Heart right ventricle (tissue), 16 donors: ENCODE data around the gene ITPR3. TPM values are rescaled to one million over a fixed set of nuclear protein-coding genes. Genes with fewer than 3 reads are reported as not detected.

ENCODE experiments used
- ATAC-seq, 8 donors: fragments of 200-7000 bp; cut with Tn5 transposase; one replicate each; pipeline ENCODE4 v1.9.1; 2020; ENCODE audit warnings: mild to moderate bottlenecking in 8 of 8, moderate library complexity in 8 of 8, moderate number of reproducible peaks in 1 of 8
- DNase-seq, 2 donors: peaks; one replicate each; pipeline ENCODE4 v3.0.0-alpha.2; 2020
- H3K27ac ChIP-seq, 10 donors: fragments of 200-600 bp; sonication (generic) in 2 of 10; one replicate each; pipeline versions ENCODE4 v1.5.0 to v1.8.0; 2020 to 2022; ENCODE audit warnings: mild to moderate bottlenecking in 3 of 10
- H3K27me3 ChIP-seq, 7 donors: fragments of 200-600 bp; one replicate each; pipeline ENCODE4 v1.8.0; 2021 to 2022; ENCODE audit warnings: mild to moderate bottlenecking in 2 of 7
- H3K36me3 ChIP-seq, 9 donors: fragments of 200-600 bp; sonication (generic) in 1 of 9; one replicate each; pipeline versions ENCODE4 v1.5.0 to v1.8.0; 2020 to 2022; ENCODE audit warnings: mild to moderate bottlenecking in 2 of 9
- H3K4me1 ChIP-seq, 9 donors: fragments of 200-600 bp; sonication (generic) in 1 of 9; one replicate each; pipeline versions ENCODE4 v1.5.0 to v1.8.0; 2020 to 2022; ENCODE audit warnings: mild to moderate bottlenecking in 4 of 9
- H3K4me3 ChIP-seq, 10 donors: fragments of 200-600 bp; sonication (generic) in 2 of 10; one replicate each; pipeline versions ENCODE4 v1.5.0 to v1.8.0; 2020 to 2022; ENCODE audit warnings: mild to moderate bottlenecking in 7 of 10, moderate library complexity in 2 of 10
- H3K9me3 ChIP-seq, 11 donors: fragments of 200-600 bp in 10 of 11; sonication (generic) in 2 of 11; one replicate each; pipeline versions ENCODE4 v1.5.0 to v1.8.0; 2013 to 2022; ENCODE audit warnings: mild to moderate bottlenecking in 2 of 11, control low read depth in 1 of 11, moderate library complexity in 1 of 11
- CTCF ChIP-seq, 9 donors: fragments of 200-600 bp; sonication (generic) in 2 of 9; IDR thresholded peaks; one replicate each; pipeline versions ENCODE4 v1.5.0 to v1.8.0; 2021 to 2022; ENCODE audit warnings: antibody characterized with exemption in 9 of 9, mild to moderate bottlenecking in 5 of 9, moderate library complexity in 1 of 9
- WGBS, 2 donors: extraction: QIAGEN DNeasy Blood & Tissue Kit; methylation state at CpG; one replicate each; pipeline ENCODE4 v1.1.7; 2013; ENCODE audit warnings: inconsistent platforms in 1 of 2; 5-methylcytosine and 5-hydroxymethylcytosine counted together
- intact Hi-C, 10 donors: fragments of 100-400 bp; cut with DNase I; formaldehyde crosslinking; loops; one replicate each; pipeline versions ENCODE4 v1.11.1 to v1.14.2; 2022
- polyA plus RNA-seq, 2 donors: library from polyadenylated mRNA; stranded (reverse); fragments of 200-250 nt; gene quantifications; one replicate each; pipeline ENCODE4 v1.2.3, GENCODE V29; 2013
- total RNA-seq, 10 donors: library from RNA; stranded (reverse); fragmentation: NEBNext Ultra II Directional in 3 of 10; extraction: Animal tissue kit (Norgen Biotek cat#: 25700) in 3 of 10; gene quantifications; one replicate each; pipeline versions ENCODE4 v1.2.1 to v1.2.4, GENCODE V29; 2021 to 2023
- donor health status: Arrhythmogenic right ventricular cardiomyopathy.
- donor health status: ischemic (EF 13 %, LVEDD 7.1; RV severe dilation, severe dysfunction).
- donor health status: healthy with polysubstance abuse.
- donor health status: DM: no; HTN: yes; CAD: no.
- donor health status: DM: no; HTN: no; CAD: no.
- donor health status: ischemic (EF 25% LVEDD 6.9; RV normal size, moderate dysfunction).
- donor health status: ischemic (EF 25% LVEDD 5.7; RV mildly dilated, moderate dysfunction).
- donor health status: healthy.
- donor health status: DM: yes; HTN: yes; CAD: no.
- donor health status: Ischemic cardiomyopathy.
- donor health status: ischemic (EF 35%, LVEDD 5.7; RV mildly dilated, moderate dysfunction).
- donor health status: nonischemic (EF 11% LVEDD 7.7; RV severe dilation, severe dysfunction).
- donor health status: DM: yes; HTN: yes; CAD: no.
- donor health status: PGD.
- donor health status: ischemic (EF 29% LVEDD 5.4; RV normal size, mild dysfunction).
- donor health status: nonischemic (EF 23%, LVEDD 6.1; RV moderate dilation, normal function).

ITPR3 gene
- total and polyA plus RNA-seq, 12 donors: 3.2 to 16.7 (median 6.0) TPM

GRCh38 chr6:33623895-33624381 is 2.8 kb downstream of the ITPR3 start:
- Histone ChIP-seq H3K9me3 (no peaks in the 10 kb centered on the region), H3K27me3 (peaks cover 0 to 11% (median 8%) of the 10 kb centered on the region in 7 donors), H3K4me3 (no peak overlapping the region), H3K4me1 (peaks cover 0 to 49% (median 22%) of the 10 kb centered on the region in 9 donors), H3K36me3 (peaks cover 0 to 20% (median 0%) of the 10 kb centered on the region in 9 donors), H3K27ac (no peak overlapping the region)
- no peak for ATAC-seq
- TF ChIP-seq CTCF (IDR thresholded peaks at IDR 0.05): no peak
- no peak for DNase-seq
- 80 to 94% methylated on average over 6 of the region's 6 CpGs for WGBS, 2 donors
- intact Hi-C loops: loop anchor here in 2 of 10 donors (5.0 kb wide), 1 partner anchor 37 kb away; no protein-coding TSS in a partner anchor

GRCh38 chr6:33624856-33625255 is 3.7 kb downstream of the ITPR3 start:
- Histone ChIP-seq H3K4me1 (peaks cover 0 to 40% (median 21%) of the 10 kb centered on the region in 9 donors), H3K9me3 (no peaks in the 10 kb centered on the region), H3K27ac (no peak overlapping the region), H3K27me3 (peaks cover 0 to 11% (median 8%) of the 10 kb centered on the region in 7 donors), H3K4me3 (no peak overlapping the region), H3K36me3 (peaks cover 0 to 20% (median 0%) of the 10 kb centered on the region in 9 donors)
- ATAC-seq (no peak), DNase-seq (no peak)
- no peak for TF ChIP-seq CTCF (IDR thresholded peaks at IDR 0.05)
- WGBS, 2 donors: 91% methylated on average over 4 of the region's 4 CpGs
- intact Hi-C loops: loop anchor here in 2 of 10 donors (5.0 kb wide), 1 partner anchor 38 kb away; no protein-coding TSS in a partner anchor

- Histone ChIP-seq H3K4me1 (peaks cover 0 to 26% (median 13%) of the 10 kb centered on the region in 9 donors), H3K4me3 (no peak overlapping the region), H3K27me3 (no peaks in the 10 kb centered on the region), H3K27ac (no peak overlapping the region), H3K36me3 (peaks cover 0 to 20% (median 0%) of the 10 kb centered on the region in 9 donors), H3K9me3 (no peaks in the 10 kb centered on the region)
- DNase-seq: no peak
- WGBS, 2 donors: 58 to 67% methylated on average over 5 of the region's 5 CpGs
- TF ChIP-seq CTCF (IDR thresholded peaks at IDR 0.05): no peak
- peak in 2 of 8 donors; percentile 20 to 34 for ATAC-seq
- intact Hi-C loops: no loop called here
Measured at GRCh38 chr6:33627876-33628275, 6.8 kb downstream of the ITPR3 start.

GRCh38 chr6:33628401-33628964 is 7.4 kb downstream of the ITPR3 start:
- 89 to 90% methylated on average over 7 of the region's 7 CpGs for WGBS, 2 donors
- Histone ChIP-seq H3K27ac (no peak overlapping the region), H3K27me3 (peaks cover 0 to 4% (median 0%) of the 10 kb centered on the region in 7 donors), H3K36me3 (peaks cover 0 to 20% (median 0%) of the 10 kb centered on the region in 9 donors), H3K4me1 (peaks cover 0 to 25% (median 14%) of the 10 kb centered on the region in 9 donors), H3K4me3 (no peak overlapping the region), H3K9me3 (no peaks in the 10 kb centered on the region)
- no peak for TF ChIP-seq CTCF (IDR thresholded peaks at IDR 0.05)
- ATAC-seq (no peak), DNase-seq (no peak)
- intact Hi-C loops: no loop called here
